ENCODE data around the gene NELL2.

GRCh38 chr12:44640427-44641190 lies 235.5 kb downstream of the NELL2 start:
- TF ChIP-seq, protein P1, sequence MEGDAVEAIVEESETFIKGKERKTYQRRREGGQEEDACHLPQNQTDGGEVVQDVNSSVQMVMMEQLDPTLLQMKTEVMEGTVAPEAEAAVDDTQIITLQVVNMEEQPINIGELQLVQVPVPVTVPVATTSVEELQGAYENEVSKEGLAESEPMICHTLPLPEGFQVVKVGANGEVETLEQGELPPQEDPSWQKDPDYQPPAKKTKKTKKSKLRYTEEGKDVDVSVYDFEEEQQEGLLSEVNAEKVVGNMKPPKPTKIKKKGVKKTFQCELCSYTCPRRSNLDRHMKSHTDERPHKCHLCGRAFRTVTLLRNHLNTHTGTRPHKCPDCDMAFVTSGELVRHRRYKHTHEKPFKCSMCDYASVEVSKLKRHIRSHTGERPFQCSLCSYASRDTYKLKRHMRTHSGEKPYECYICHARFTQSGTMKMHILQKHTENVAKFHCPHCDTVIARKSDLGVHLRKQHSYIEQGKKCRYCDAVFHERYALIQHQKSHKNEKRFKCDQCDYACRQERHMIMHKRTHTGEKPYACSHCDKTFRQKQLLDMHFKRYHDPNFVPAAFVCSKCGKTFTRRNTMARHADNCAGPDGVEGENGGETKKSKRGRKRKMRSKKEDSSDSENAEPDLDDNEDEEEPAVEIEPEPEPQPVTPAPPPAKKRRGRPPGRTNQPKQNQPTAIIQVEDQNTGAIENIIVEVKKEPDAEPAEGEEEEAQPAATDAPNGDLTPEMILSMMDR (conservative IDR thresholded peaks at IDR 0.05; ENCODE audit: low read depth, low read length) = no peak
- TF ChIP-seq EZH2 (IDR thresholded peaks at IDR 0.05; ENCODE audit: low read length, unreplicated experiment) = no peak
